DMS53 (cell line): Measurements from ENCODE around the gene TAS2R5.
A peak's percentile ranks its signal among the peaks of the same experiment; 100 is the strongest.
"Not testable (repeated sequence)": the region's sequence is repeated elsewhere in the genome, so short reads cannot be mapped to it uniquely, and the experiment has no call there.

Experiments
- DNase-seq: peaks from one replicate; lab custom pipeline; 2025; lab: John Stamatoyannopoulos, UW

Gene TAS2R5, protein sequence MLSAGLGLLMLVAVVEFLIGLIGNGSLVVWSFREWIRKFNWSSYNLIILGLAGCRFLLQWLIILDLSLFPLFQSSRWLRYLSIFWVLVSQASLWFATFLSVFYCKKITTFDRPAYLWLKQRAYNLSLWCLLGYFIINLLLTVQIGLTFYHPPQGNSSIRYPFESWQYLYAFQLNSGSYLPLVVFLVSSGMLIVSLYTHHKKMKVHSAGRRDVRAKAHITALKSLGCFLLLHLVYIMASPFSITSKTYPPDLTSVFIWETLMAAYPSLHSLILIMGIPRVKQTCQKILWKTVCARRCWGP

DNA sequence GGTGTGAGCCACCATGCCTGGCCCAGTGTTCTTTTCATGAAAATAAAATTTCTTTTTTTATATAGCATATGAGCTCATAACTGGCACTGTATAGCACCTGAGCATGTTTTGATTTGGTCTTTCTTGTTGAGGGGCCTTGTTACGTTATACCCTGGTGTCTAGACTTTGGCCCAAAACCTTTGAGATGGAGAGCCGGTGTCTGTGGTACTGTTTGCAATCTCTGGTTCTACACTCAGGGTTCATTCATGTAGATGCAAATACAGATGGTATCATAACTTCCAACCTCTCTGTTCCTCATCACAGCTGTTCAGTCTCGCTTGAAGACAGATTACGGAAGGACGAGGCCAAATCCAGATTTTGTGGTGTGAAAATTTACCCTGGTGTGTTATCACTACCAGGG is at the start of gene TAS2R5:
TAS2R5 (plus strand) TSS at position 301 of the 400 bp plus-strand sequence. CDS start 145 bp downstream, outside the sequence.
- DNase-seq = no peak

DNA sequence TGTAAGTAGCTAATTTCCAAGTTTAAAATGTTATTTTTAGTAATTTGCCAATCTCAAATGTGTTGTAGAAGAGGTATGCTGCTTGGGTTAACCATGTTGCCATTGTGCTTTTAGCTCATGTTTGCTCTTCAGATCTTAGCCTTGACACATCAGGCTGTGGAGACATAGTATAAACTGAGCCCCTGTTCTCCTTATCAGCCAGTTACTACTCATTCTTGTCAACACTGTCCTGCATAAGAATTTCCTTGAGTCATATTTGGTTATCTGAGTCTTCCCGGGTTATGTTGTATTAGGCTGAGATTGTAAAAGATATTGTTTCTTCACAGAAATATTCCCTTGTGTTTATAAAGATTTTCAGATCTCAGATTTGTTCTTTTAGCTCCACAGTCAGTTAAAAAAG is 47.8 kb upstream of the TAS2R5 start:
- no peak for DNase-seq

DNA sequence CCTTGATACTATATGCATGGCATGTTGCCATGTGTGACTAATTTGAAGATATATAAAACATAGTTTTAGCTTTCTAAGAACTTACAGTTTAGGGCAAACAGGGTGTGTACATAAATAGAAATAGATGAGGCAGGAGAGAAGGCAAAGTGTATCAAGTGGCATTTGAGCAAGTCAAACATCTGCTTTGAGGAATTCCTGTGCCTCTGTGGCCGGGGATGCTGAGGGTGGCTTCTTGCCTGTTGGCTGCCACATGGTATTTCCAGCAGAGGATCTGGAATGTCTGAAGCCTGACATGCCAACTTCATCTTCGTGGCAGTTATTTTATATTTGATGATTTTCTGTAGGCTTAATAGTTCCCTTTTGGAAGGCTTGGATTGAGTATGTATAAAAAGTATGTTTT is 45.9 kb upstream of the TAS2R5 start:
- DNase-seq = no peak

DNA sequence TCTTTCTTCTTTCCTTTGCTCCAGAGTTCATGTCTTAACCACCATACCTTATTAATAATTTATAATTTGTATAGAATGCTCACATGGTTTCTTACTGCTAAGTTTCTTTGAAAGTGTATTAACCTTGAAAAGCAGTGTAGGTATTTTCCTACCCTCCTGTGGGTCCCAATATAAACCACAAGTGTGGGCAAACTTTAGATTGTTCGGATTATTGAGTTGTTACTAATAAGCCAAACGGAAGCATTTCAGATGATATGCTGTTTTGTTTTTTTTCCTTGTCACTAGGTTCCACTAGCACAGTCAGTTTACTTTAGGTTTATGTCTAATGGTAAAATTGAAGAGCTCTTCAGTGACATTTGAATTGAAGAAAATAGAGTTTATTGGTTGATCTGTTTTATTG is 41.6 kb upstream of the TAS2R5 start:
- DNase-seq = no peak

DNA sequence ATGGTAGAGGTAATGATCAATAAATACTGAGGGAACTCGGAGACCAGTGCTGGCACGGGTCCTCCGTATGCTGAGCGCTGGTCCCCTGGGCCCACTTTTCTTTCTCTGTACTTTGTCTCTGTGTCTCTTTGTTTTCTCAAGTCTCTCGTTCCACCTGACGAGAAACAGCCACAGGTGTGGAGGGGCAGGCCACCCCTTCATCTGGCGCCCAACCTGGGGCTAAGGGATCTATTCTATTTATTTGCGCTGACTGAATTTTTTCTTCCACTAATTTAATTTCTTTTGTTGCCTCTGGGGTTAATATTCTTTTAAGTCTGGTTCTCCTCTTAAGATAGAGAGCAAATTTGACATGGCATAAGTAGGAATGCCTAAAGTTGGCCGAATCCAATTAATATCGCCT is 38.1 kb upstream of the TAS2R5 start:
- peak; percentile 36 for DNase-seq

DNA sequence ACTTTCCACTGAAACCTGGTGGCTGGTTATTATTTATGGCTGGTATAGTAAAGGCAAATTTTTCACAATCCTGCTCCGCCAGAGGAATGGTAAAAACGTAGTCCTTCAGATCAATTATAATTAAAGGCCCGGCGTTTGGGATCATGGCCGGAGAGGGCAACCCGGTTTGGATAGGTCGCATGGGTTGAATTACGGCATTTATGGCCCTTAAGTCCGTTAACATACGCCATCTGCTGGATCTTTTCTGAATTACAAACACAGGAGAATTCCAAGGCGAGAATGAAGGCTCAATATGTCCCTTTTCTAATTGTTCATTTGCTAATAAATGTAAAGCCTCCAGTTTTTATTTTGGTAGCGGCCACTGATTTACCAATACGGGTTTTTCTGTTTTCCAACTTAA is 37.4 kb upstream of the TAS2R5 start:
- DNase-seq = peak; percentile 64

DNA sequence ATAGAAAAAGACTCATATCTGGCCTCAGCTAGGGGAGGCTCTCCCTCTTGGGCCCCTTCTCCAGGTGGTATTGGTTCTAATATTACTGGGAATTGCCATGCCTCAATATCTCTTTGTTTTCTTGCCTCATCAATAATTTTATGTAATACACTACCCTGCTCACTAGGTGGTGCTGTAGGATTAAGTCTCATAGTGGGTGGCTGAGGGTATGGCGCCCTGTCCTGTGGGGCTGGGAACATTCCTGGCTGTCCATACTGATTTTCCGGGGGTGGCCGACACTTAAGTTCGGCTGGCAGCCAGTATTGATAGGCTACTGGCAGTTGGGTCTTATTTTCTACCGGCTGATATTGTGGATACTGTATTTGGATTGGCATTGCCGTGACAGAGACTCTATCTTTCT is 35.1 kb upstream of the TAS2R5 start:
- peak; percentile 66 for DNase-seq

DNA sequence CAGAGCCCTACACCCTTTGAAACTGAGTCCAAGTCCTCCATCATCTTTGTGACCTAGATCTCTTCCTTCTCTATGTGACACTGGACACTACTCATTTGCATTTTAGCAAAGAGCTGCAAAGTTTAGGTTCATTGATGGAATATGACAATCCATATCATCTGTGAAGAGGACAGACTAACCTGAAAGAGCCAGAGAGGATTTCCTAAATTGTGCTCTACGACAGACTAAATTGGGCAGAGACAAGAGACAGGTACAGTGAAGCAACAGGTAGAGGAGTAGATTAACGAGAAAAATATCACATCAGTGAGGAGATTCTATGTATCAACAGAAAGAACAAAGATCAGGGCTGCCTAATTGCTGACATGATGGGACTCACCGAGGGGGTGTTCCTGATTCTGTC is 26.2 kb upstream of the TAS2R5 start, which contains the start of gene TAS2R3:
TAS2R3 (plus strand) TSS at position 301 of the 400 bp plus-strand sequence; CDS start at position 363, 62 bp downstream.
- DNase-seq = no peak

DNA sequence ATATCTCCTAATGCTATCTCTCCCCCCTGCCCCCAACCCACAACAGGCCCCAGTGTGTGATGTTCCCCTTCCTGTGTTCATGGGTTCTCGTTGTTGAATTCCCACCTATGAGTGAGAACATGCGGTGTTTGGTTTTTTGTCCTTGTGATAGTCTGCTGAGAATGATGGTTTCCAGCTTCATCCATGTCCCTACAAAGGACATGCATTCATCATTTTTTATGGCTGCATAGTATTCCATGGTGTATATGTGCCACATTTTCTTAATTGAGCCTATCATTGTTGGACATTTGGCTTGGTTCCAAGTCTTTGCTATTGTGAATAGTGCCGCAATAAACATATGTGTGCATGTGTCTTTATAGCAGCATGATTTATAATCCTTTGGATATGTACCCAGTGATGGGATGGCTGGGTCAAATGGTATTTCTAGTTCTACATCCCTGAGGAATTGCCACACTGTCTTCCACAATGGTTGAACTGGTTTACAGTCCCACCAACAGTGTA is 19.9 kb upstream of the TAS2R5 start:
- DNase-seq = not testable (repeated sequence)

DNA sequence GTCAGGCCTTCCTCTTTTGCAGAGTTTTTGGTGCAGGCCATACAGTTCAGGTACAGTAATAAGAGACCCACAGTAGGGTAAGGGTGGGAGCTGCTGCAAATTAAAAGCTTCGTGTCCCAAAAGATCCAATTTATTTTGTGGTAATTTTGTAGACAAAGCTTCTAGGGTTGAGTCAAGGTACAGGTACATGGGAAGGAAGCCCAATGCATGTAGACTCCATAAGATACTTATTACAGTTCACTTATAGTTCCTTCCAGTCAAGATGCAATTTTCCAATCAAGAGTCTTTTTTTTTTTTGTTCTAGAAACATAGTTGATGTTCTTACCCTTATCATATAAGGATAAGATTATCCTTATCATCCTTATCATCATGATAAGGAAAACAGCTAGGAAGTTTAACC is 13.6 kb upstream of the TAS2R5 start, which contains the start of gene TAS2R4:
TAS2R4 (plus strand) TSS at position 301 of the 400 bp plus-strand sequence. CDS start 1,815 bp downstream, outside the sequence.
- no peak for DNase-seq

DNA sequence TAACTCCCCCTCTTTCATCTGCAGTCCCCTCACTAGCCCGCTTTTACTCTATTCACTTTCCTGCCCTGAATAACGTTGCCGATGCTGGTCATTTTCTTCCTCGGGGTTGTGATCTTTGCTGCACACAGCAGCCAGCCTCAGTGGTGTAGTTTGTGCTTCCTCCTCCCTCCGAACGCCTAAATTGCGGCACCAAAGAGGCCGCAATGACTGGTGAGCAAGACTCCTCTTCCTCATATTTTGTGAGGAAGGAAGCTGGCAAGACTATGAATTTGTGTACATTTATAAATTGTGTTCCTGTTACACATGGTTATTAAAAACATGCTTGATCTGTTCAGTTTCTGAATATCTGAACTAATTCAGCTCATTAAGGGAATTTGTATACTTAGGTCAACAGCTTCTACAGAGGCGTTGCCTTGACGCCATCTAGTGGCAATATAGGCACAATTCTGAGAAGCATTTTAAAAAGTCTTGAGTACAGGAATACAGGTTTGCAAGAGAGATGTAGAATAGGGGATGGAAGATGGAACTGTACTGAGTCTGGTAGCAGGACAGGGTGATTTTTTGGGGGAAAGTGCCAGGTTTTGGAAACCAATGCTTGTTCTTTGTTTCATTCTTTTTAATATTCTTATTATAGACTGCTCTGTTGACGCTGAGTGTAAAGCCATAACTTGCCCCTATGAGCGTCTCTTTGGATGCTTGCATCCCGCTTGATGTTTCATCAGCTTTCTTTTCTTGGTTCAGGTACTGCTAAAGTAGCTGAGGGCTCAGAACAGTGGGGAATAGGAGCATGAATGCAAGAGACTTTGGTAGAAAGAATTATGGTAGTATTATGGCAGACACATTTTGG is 4.1 kb upstream of the TAS2R5 start:
- DNase-seq = peak; percentile 82

DNA sequence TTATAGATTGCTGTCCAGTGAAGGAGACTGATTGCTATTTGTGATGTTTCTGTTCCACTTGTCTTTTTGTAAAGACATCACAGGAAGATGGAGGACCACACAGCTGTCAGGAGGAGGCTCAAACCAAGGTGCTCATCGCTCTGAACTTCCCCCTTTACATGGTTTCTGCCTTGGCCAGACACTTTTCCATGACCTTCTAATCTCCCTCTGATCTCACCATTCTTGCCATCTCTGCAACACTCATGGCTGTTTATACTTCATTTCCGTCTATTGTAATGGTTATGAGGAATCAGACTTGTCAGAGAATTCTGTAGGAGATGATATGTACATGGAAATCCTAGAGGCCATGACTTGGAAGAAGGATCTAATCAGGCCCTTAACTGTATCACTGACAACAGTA is 1.7 kb upstream of the TAS2R5 start:
- DNase-seq = no peak

DNA sequence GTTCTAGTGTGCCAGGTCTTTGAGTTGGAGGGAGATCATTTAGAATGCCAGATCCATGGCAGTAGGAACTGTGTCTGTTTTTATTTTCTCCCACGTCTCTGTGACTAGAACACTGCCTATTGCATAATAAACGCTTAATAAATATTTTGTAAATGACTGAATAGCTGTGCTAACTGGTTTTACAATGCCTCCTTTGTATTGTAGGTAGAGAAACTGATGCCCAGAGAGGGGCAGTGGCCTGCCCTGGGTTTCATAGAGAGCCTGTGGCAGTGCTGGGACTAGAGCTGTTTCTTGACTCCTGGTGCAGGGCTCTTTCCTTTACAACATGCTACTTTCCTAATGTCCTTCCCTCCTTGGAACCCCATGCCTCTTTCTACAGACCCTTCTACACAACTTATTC is 2.5 kb downstream of the TAS2R5 start:
- no peak for DNase-seq

DNA sequence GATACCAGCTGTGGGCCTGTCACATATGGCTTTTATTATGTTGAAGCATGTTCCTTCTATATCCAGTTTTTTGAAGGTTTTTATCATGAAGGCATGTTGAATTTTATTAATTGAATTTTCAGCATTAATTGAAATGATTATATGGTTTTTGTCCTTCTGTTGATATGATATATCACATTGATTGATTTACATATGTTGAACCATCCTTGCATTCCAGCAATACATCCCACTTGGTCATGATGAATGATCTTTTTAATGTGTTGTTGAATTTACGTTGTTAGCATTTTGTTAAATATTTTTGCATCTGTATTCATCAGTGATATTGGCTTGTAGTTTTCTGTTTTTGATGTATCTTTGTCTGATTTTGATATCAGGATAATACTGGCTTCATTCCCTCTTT is 30.1 kb downstream of the TAS2R5 start:
- DNase-seq = peak; percentile 19

DNA sequence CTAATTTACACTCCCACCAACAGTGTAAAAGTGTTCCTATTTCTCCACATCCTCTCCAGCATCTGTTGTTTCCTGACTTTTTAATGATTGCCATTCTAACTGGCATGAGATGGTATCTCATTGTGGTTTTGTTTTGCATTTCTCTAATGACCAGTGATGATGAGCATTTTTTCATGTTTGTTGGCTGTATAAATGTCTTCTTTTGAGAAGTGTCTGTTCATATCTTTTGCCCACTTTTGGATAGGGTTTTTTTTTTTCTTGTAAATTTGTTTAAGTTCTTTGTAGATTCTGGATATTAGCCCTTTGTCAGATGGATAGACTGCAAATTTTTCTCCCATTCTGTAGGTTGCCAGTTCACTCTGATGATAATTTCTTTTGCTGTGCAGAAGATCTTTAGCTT is 32.4 kb downstream of the TAS2R5 start:
- DNase-seq = not testable (repeated sequence)

DNA sequence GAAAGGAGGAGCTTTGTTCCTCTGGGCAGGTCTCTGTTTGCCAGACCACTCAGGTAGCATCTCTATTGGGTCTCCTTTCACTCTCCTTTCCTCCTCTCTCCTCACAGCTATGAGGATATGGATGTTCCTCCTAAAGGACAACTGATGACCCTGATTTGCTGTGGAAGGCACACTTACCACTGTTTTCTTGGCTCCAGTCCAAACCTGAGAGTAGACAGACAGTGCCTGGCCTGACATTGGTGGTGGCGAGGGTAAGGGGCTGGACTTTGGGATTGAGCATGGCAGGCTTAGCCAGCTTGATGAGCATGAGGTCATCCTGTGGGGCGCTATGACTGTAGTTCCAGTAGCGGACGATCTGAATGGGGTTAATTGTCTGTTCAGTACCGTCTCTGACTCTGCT is 47.7 kb downstream of the TAS2R5 start:
- peak; percentile 17 for DNase-seq

DNA sequence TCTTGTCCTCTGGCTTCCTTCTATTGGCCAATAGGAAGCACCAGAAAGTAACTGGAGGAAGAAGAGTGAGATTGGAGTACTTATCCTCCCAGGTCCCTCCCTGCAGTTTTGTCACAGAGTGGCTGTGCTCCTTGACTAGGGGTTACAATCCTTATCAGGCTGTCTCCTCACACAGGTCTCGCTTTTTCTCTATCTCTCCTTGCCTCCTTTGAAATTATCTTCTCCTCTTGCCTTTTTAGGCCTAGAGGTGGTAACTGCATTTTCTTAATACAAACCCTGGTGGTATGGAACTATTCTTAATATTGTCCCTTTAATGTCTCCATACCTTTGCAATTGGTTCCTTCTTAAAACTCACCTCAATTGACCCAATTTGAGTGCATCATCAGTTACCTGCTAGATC is 48.6 kb downstream of the TAS2R5 start:
- DNase-seq = no peak

DNA sequence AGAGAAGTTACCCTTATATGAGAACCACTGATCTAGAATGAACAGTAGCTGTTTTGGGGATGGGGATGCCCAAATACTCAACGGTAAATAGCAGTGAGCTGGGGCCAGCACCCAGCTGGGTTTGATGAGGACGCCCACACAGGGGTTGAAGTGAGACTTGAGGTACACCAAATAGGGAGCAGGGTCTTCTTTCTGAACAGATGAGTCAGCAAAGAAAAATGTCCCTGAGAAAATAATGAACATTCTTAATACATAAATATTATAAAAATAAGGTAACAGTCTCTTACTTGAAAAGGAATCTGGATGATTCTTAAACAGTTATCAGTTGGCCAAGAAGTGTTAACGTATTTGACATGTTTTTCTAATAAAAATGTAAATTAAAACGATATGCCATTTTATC is 49.2 kb downstream of the TAS2R5 start:
- DNase-seq = no peak

DNA sequence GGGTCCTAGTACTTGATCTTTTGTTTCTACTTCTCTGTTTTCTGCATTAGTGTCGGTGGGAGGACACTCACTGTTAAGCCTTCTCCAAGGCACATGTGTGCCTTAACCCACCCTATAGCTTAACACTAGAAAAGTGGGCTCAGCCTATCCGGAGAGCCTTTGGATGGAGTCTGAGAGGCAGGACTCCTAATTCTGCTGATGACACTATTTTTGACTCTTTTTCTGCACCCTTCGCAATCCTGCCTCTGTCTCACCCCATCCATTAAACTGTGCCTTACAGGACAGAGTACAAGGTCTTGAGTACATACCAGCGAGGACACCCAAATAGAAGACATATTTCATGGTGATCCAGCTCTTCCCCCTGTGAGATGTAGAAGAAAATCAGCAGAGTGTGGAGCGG is 50.7 kb downstream of the TAS2R5 start:
- no peak for DNase-seq
